KMS-11 (cell line): ENCODE data around the gene NADK2.

ENCODE experiments used
- H2AFZ ChIP-seq: fragments of 200-600 bp; sonication (generic); 2 replicates; pipeline ENCODE4 v1.6.1; 2016; ENCODE audit warnings: antibody characterized with exemption, mixed run types, low read depth
- H3K27ac ChIP-seq: fragments of 200-600 bp; sonication (generic); 2 replicates; pipeline ENCODE4 v1.6.1; 2016; ENCODE audit warnings: mild to moderate bottlenecking, mixed run types
- H3K27me3 ChIP-seq: fragments of 200-600 bp; sonication (generic); 2 replicates; pipeline ENCODE4 v1.6.1; 2017; ENCODE audit warnings: mild to moderate bottlenecking, low read depth, mixed run types, moderate library complexity; ENCODE audit not compliant: insufficient read depth
- H3K36me3 ChIP-seq: fragments of 200-600 bp; sonication (generic); 2 replicates; pipeline ENCODE4 v1.6.1; 2017; ENCODE audit warnings: mild to moderate bottlenecking, mixed run types; ENCODE audit not compliant: insufficient read depth
- H3K4me1 ChIP-seq: fragments of 200-600 bp; sonication (generic); 2 replicates; pipeline ENCODE4 v1.6.1; 2016; ENCODE audit warnings: mild to moderate bottlenecking, low read depth, mixed run types; ENCODE audit not compliant: poor library complexity, severe bottlenecking
- H3K4me2 ChIP-seq: fragments of 200-600 bp; sonication (generic); 2 replicates; pipeline ENCODE4 v1.7.0; 2016; ENCODE audit warnings: mild to moderate bottlenecking, mixed run types
- H3K4me3 ChIP-seq: fragments of 200-600 bp; sonication (generic); IDR thresholded peaks from 2 replicates; pipeline ENCODE4 v1.6.1; 2017; ENCODE audit warnings: low read depth, low read length, mixed read lengths; ENCODE audit not compliant: insufficient read depth
- H3K79me2 ChIP-seq: fragments of 200-600 bp; sonication (generic); 2 replicates; pipeline ENCODE4 v1.6.1; 2016; ENCODE audit warnings: low read depth, mixed run types; ENCODE audit not compliant: insufficient read depth
- H3K9ac ChIP-seq: fragments of 200-600 bp; sonication (generic); 2 replicates; pipeline ENCODE4 v1.6.1; 2016; ENCODE audit warnings: mild to moderate bottlenecking, mixed run types
- H4K20me1 ChIP-seq: fragments of 200-600 bp; sonication (generic); 2 replicates; pipeline ENCODE4 v1.6.1; 2016; ENCODE audit warnings: mild to moderate bottlenecking, mixed run types; ENCODE audit not compliant: insufficient read depth
- CTCF ChIP-seq: fragments of 200-600 bp; sonication (generic); conservative IDR thresholded peaks from 2 replicates; pipeline ENCODE4 v1.6.1; 2017; ENCODE audit warnings: low read depth, mild to moderate bottlenecking, antibody characterized with exemption, low read length, moderate library complexity, mixed read lengths

The NADK2 gene

DNA sequence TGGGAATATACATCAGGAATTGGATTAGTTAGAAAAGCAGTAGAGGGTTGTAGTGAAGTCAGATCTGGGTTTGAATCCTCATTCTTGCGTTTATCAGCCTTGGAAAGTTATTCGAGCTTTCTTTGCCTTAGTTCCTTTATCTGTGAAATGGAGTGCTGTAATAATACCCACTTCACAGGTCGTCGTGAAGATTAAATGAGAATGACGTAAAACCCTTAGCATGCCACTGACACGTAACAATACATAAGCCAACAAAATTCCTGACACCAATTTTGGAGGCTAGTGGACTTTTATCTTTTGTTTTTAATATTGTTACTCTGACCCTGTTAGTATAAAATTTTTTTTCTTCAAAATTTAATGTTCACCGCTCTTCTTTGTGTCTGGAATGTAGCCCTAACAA lies 86.4 kb downstream of the NADK2 start:
- Histone ChIP-seq H3K79me2 (peaks cover 81% of the 10 kb centered on the region), H3K4me3 (no peak overlapping the region), H4K20me1 (no peaks in the 10 kb centered on the region), H3K27ac (no peak overlapping the region), H3K36me3 (peaks cover 4% of the 10 kb centered on the region; the same call in 1 of the 2 replicates), H3K27me3 (no peaks in the 10 kb centered on the region), H3K4me2 (peak overlapping the region; percentile 49; the same call in 1 of the 2 replicates), H3K9ac (no peak overlapping the region), H2AFZ (no peak overlapping the region), H3K4me1 (peaks cover 78% of the 10 kb centered on the region)
- no peak for TF ChIP-seq CTCF

DNA sequence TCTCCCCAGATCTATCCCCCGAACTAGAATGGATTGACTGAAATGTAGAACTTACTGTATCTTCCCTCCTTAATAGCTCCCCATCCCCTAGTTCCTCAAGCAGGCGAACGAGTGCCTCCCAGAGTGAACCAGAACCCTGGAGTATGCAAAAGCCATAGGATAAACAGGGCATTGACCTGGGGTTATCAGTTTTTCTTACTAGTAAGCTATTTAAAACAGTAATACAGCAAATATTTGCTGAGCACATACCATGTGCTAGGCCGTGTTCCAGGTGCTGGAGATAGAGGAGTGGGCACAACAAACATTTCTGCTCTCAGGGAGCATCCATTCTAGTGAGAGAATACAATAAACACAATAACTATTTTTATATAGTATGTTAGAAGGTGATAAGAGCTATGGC lies 88.0 kb downstream of the NADK2 start:
- Histone ChIP-seq H3K4me2 (peak overlapping the region; percentile 78), H3K27me3 (no peaks in the 10 kb centered on the region), H3K27ac (no peak overlapping the region), H3K36me3 (peaks cover 4% of the 10 kb centered on the region; the same call in 1 of the 2 replicates), H2AFZ (no peak overlapping the region), H3K79me2 (peaks cover 81% of the 10 kb centered on the region), H4K20me1 (no peaks in the 10 kb centered on the region), H3K4me3 (no peak overlapping the region), H3K4me1 (peaks cover 71% of the 10 kb centered on the region), H3K9ac (no peak overlapping the region)
- TF ChIP-seq CTCF: no peak

GRCh38 chr5:36153298-36153677 lies 88.4 kb downstream of the NADK2 start:
- Histone ChIP-seq H3K36me3 (peaks cover 4% of the 10 kb centered on the region; the same call in 1 of the 2 replicates), H3K9ac (no peak overlapping the region; the same call in 1 of the 2 replicates), H3K4me2 (peak overlapping the region; percentile 78), H2AFZ (no peak overlapping the region), H3K4me1 (peaks cover 71% of the 10 kb centered on the region), H4K20me1 (no peaks in the 10 kb centered on the region), H3K79me2 (peaks cover 81% of the 10 kb centered on the region), H3K4me3 (no peak overlapping the region), H3K27me3 (no peaks in the 10 kb centered on the region), H3K27ac (no peak overlapping the region)
- no peak for TF ChIP-seq CTCF

GRCh38 chr5:36152324-36153297 lies 89.1 kb downstream of the NADK2 start:
- Histone ChIP-seq H2AFZ (peak overlapping the region; percentile 65), H4K20me1 (no peaks in the 10 kb centered on the region), H3K36me3 (peaks cover 4% of the 10 kb centered on the region; the same call in 1 of the 2 replicates), H3K27me3 (no peaks in the 10 kb centered on the region), H3K4me3 (peak overlapping the region; percentile 26), H3K4me2 (peak overlapping the region; percentile 78), H3K4me1 (peaks cover 68% of the 10 kb centered on the region), H3K9ac (peak overlapping the region; percentile 65), H3K79me2 (peaks cover 77% of the 10 kb centered on the region), H3K27ac (peak overlapping the region; percentile 38; the same call in 1 of the 2 replicates)
- no peak for TF ChIP-seq CTCF
